GM19328 (cell line): ENCODE results near the gene CHID1.

Experiments
- ATAC-seq: cut with Tn5 transposase; IDR thresholded peaks from one replicate; pipeline ENCODE4 v1.9.1; 2021; ENCODE audit warnings: mild to moderate bottlenecking, moderate library complexity; ENCODE audit not compliant: unreplicated experiment

CHID1 gene

GRCh38 chr11:911031-911889, 650 bp upstream of the CHID1 start:
- ATAC-seq, result peak; percentile 39

GRCh38 chr11:910044-910588, 494 bp downstream of the CHID1 start:
- ATAC-seq, result no peak

GRCh38 chr11:909406-909805, 1.2 kb downstream of the CHID1 start:
- ATAC-seq, result no peak

GRCh38 chr11:908273-908672, 2.3 kb downstream of the CHID1 start:
- ATAC-seq, result no peak

- ATAC-seq, result no peak
These were observed 2.9 kb downstream of the CHID1 start for GRCh38 chr11:907668-908067.

GRCh38 chr11:905952-906351, 4.7 kb downstream of the CHID1 start:
- no peak for ATAC-seq

GRCh38 chr11:904380-904779, 6.2 kb downstream of the CHID1 start:
- no peak for ATAC-seq

GRCh38 chr11:901452-902061, 9.1 kb downstream of the CHID1 start:
- ATAC-seq, result no peak

GRCh38 chr11:900545-900944, 10.1 kb downstream of the CHID1 start:
- ATAC-seq, result no peak

- no peak for ATAC-seq
These were observed 10.9 kb downstream of the CHID1 start for GRCh38 chr11:899724-900123.

GRCh38 chr11:898540-899190, 11.9 kb downstream of the CHID1 start:
- no peak for ATAC-seq

GRCh38 chr11:898143-898511, 12.5 kb downstream of the CHID1 start:
- ATAC-seq, result no peak

- no peak for ATAC-seq
These were observed 13.1 kb downstream of the CHID1 start for GRCh38 chr11:897253-898142.

GRCh38 chr11:895331-896110, 15.1 kb downstream of the CHID1 start:
- no peak for ATAC-seq

- no peak for ATAC-seq
These were observed 15.9 kb downstream of the CHID1 start for GRCh38 chr11:894575-895201.

GRCh38 chr11:893008-893654, 17.5 kb downstream of the CHID1 start:
- no peak for ATAC-seq

GRCh38 chr11:890794-891540, 19.6 kb downstream of the CHID1 start:
- ATAC-seq, result no peak
